Endothelial cell of umbilical vein (primary cell): Measurements from ENCODE around the gene TENT4A. TPM values are rescaled to one million over a fixed set of nuclear protein-coding genes. Genes with fewer than 3 reads are reported as not detected.

Experiments
- BruUV-seq: library from RNA; stranded (reverse); fragments of 400-500 nt; replicated peaks from 2 replicates; lab custom pipeline; 2021; lab: Mats Ljungman, UMichigan
- CTCF ChIA-PET: fragments of 300-600, 350-600 bp; sonication (Branson Sonifier 250); formaldehyde crosslinking; loops from one replicate; lab custom pipeline; 2021; ENCODE audit warnings: antibody characterized with exemption, inconsistent platforms; lab: Charles Lee
- POLR2A ChIA-PET: fragments of 300-600, 350-600 bp; sonication (Branson Sonifier 250); formaldehyde crosslinking; loops from one replicate; lab custom pipeline; 2021; ENCODE audit warnings: antibody characterized with exemption, inconsistent platforms; lab: Charles Lee
- DNase-seq: peaks from one replicate; pipeline ENCODE4 v3.0.0-alpha.2; 2011; ENCODE audit warnings: low read depth, low spot score
- FAIRE-seq: peaks from 2 replicates; lab custom pipeline; 2011; peaks lifted over from hg19 to GRCh38; lab: Jason Lieb, UNC
- H2AFZ ChIP-seq: 2 replicates; pipeline ENCODE4 v1.6.0; 2012; ENCODE audit warnings: low read depth, low read length, control low read depth, inconsistent platforms
- H3K27ac ChIP-seq: 2 replicates; pipeline ENCODE4 v1.5.1; 2011; ENCODE audit warnings: low read depth, mild to moderate bottlenecking, control low read depth, low read length, moderate library complexity; ENCODE audit not compliant: insufficient read depth
- H3K27me3 ChIP-seq, 2 experiments: 2 replicates each; pipeline versions ENCODE4 v1.6.0 to v1.6.1; 2011; ENCODE audit warnings: low read length in 2 of 2, mixed read lengths in 1 of 2; ENCODE audit not compliant: control insufficient read depth in 2 of 2, insufficient read depth in 2 of 2
- H3K36me3 ChIP-seq, 2 experiments: 2 replicates in 1 of 2; 3 replicates in 1 of 2; pipeline ENCODE4 v1.5.1; 2011; ENCODE audit warnings: low read length in 2 of 2, mild to moderate bottlenecking in 1 of 2, moderate library complexity in 1 of 2; ENCODE audit not compliant: control insufficient read depth in 2 of 2, insufficient read depth in 2 of 2; ENCODE audit errors: extremely low read depth in 1 of 2
- H3K4me1 ChIP-seq: 3 replicates; pipeline ENCODE4 v1.5.1; 2011; ENCODE audit warnings: mild to moderate bottlenecking, low read length; ENCODE audit not compliant: control insufficient read depth, insufficient read depth; ENCODE audit errors: extremely low read depth
- H3K4me2 ChIP-seq: 2 replicates; pipeline ENCODE4 v1.6.1; 2011; ENCODE audit warnings: low read length, control low read depth, mixed read lengths; ENCODE audit not compliant: insufficient read depth
- H3K4me3 ChIP-seq, 3 experiments: fragments of 200-600 bp in 1 of 3; sonication (generic), shearing (Covaris generic) in 1 of 3; replicated peaks in 1 of 3; 2 replicates each; pipeline ENCODE4 v1.5.1; 2011 to 2016; ENCODE audit warnings: control low read depth in 3 of 3, low read length in 3 of 3, mild to moderate bottlenecking in 2 of 3, inconsistent platforms in 1 of 3, low read depth in 1 of 3, moderate library complexity in 1 of 3; ENCODE audit not compliant: insufficient read depth in 1 of 3
- H3K79me2 ChIP-seq: 2 replicates; pipeline ENCODE4 v1.6.0; 2012; ENCODE audit warnings: low read length, inconsistent platforms; ENCODE audit not compliant: control insufficient read depth, insufficient read depth
- H3K9ac ChIP-seq: replicated peaks from 2 replicates; pipeline ENCODE3; 2011; ENCODE audit warnings: low read length, control low read depth; ENCODE audit not compliant: insufficient read depth; ENCODE audit errors: extremely low read depth
- H3K9me1 ChIP-seq: replicated peaks from 3 replicates; pipeline ENCODE4 v1.6.0; 2011; ENCODE audit warnings: mild to moderate bottlenecking, low read length; ENCODE audit not compliant: control insufficient read depth, insufficient read depth; ENCODE audit errors: extremely low read depth
- H3K9me3 ChIP-seq: replicated peaks from 2 replicates; pipeline ENCODE4 v1.5.1; 2012; ENCODE audit warnings: low read length, inconsistent platforms; ENCODE audit not compliant: control insufficient read depth, insufficient read depth
- H4K20me1 ChIP-seq: replicated peaks from 2 replicates; pipeline ENCODE3; 2011; ENCODE audit warnings: mild to moderate bottlenecking, low read length; ENCODE audit not compliant: control insufficient read depth, insufficient read depth; ENCODE audit errors: extremely low read depth
- CTCF ChIP-seq, 2 donors: IDR thresholded peaks; 1 replicate in 1 of 2; 2 replicates in 1 of 2; pipeline ENCODE4 v1.5.1; 2011; ENCODE audit warnings: low read length in 2 of 2, mild to moderate bottlenecking in 2 of 2, moderate library complexity in 2 of 2, control low read depth in 1 of 2, inconsistent platforms in 1 of 2, low read depth in 1 of 2; ENCODE audit not compliant: insufficient read depth in 1 of 2; ENCODE audit errors: extremely low read depth in 1 of 2
- EZH2 ChIP-seq: IDR thresholded peaks from 2 replicates; pipeline ENCODE4 v1.6.1; 2012; ENCODE audit warnings: borderline replicate concordance, low read depth, mild to moderate bottlenecking, moderate library complexity, low read length, inconsistent platforms; ENCODE audit not compliant: severe bottlenecking
- FOS ChIP-seq: IDR thresholded peaks from 2 replicates; pipeline ENCODE4 v1.6.1; 2011; ENCODE audit warnings: mild to moderate bottlenecking, low read length, moderate library complexity, borderline replicate concordance; ENCODE audit not compliant: insufficient read depth
- GATA2 ChIP-seq: IDR thresholded peaks from 2 replicates; pipeline ENCODE4 v1.7.0; 2011; ENCODE audit warnings: low read depth, mild to moderate bottlenecking, moderate library complexity, mixed read lengths, low read length; ENCODE audit not compliant: insufficient read length, insufficient read depth
- JUN ChIP-seq: IDR thresholded peaks from 2 replicates; pipeline ENCODE4 v1.6.1; 2011; ENCODE audit warnings: borderline replicate concordance, low read depth; ENCODE audit not compliant: insufficient read length, insufficient read depth
- MAX ChIP-seq: IDR thresholded peaks from 2 replicates; pipeline ENCODE4 v1.6.1; 2011; ENCODE audit not compliant: insufficient read depth, insufficient read length
- MYC ChIP-seq: IDR thresholded peaks from one replicate; pipeline ENCODE4 v1.6.1; 2011; ENCODE audit warnings: mild to moderate bottlenecking, low read depth, low read length
- POLR2A ChIP-seq: IDR thresholded peaks from 2 replicates; pipeline ENCODE4 v1.6.1; 2012; ENCODE audit warnings: low read depth, mild to moderate bottlenecking, control low read depth, low read length
- POLR2AphosphoS5 ChIP-seq: IDR thresholded peaks from 2 replicates; pipeline ENCODE4 v1.6.1; 2012; ENCODE audit warnings: low read depth, mild to moderate bottlenecking, control low read depth, low read length, moderate library complexity; ENCODE audit not compliant: insufficient read depth
- dilution Hi-C: fragments of 300-500 bp; cut with MboI; formaldehyde crosslinking; loops from one replicate; pipeline ENCODE4 v1.15.0; 2019; ENCODE audit warnings: low sequenced_read_pairs; ENCODE audit not compliant: extremely low pct_ligation_motif_present
- intact Hi-C: fragments of 100-400 bp; cut with micrococcal nuclease; formaldehyde crosslinking; loops from one replicate; pipeline ENCODE4 v1.10.0; 2022
- polyA plus RNA-seq, 4 experiments: library from polyadenylated mRNA; depleted of rRNA in 3 of 4; stranded (reverse) in 3 of 4; unstranded in 1 of 4; fragments of >200 nt; gene quantifications; 2 replicates each; pipeline versions ENCODE4 v1.2.1 to v1.2.3, GENCODE V29; 2011 to 2012; ENCODE audit warnings: missing spikeins in 1 of 4
- total RNA-seq: library from RNA; stranded (reverse); gene quantifications from 2 replicates; pipeline ENCODE4 v1.2.3, GENCODE V29; 2021

The TENT4A gene
- total and polyA plus RNA-seq, 2 donors (not counting 3 experiments of a cell fraction or from before 2014, with no cell fraction given) = 10.2 to 35.4 TPM

GRCh38 chr5:6792376-6792775 lies 79.1 kb downstream of the TENT4A start:
- H3K9ac ChIP-seq = no peak overlapping the region
- H3K9me3 ChIP-seq = no peaks in the 10 kb centered on the region
- intact Hi-C loops = no loop called here
- no peaks in the 10 kb centered on the region for H3K36me3 ChIP-seq
- no peaks in the 10 kb centered on the region for H3K4me1 ChIP-seq
- no peaks in the 10 kb centered on the region for H4K20me1 ChIP-seq
- no peak overlapping the region for H3K27ac ChIP-seq
- no peak overlapping the region for H2AFZ ChIP-seq
- no peaks in the 10 kb centered on the region for H3K79me2 ChIP-seq
- dilution Hi-C loops = no loop called here
- no TSS peak for BruUV-seq
- no peak for FAIRE-seq
- H3K4me3 ChIP-seq = no peak overlapping the region
- no peak overlapping the region for H3K4me2 ChIP-seq
- H3K27me3 ChIP-seq = no peaks in the 10 kb centered on the region
- POLR2A ChIA-PET = no interaction called here
- no peak for DNase-seq
- H3K9me1 ChIP-seq = no peaks in the 10 kb centered on the region
- CTCF ChIA-PET = no interaction called here
- TF ChIP-seq FOS = no peak
- TF ChIP-seq EZH2 = no peak
- no peak for TF ChIP-seq MAX
- TF ChIP-seq POLR2A = no peak
- no peak for TF ChIP-seq POLR2AphosphoS5
- no peak for TF ChIP-seq CTCF (IDR thresholded peaks at IDR 0.05; ENCODE audit: extremely low read depth in 1 of 2, insufficient read depth in 1 of 2, low read depth in 1 of 2, low read length in 2 of 2)
- TF ChIP-seq GATA2 = no peak
- TF ChIP-seq JUN = no peak
- TF ChIP-seq MYC = no peak
